HEK293T (cell line): ENCODE data around the gene MEST.
"Not testable (repeated sequence)": the region's sequence is repeated elsewhere in the genome, so short reads cannot be mapped to it uniquely, and the experiment has no call there.

ENCODE experiments used
- ELF4 ChIP-seq: fragments of 450-650 bp; IDR thresholded peaks from 2 replicates; pipeline ENCODE4 v1.6.1; 2017; ENCODE audit warnings: antibody characterized with exemption
- NFRKB ChIP-seq: fragments of 450-650 bp; IDR thresholded peaks from 2 replicates; pipeline ENCODE4 v1.6.1; 2016; ENCODE audit warnings: mild to moderate bottlenecking, moderate library complexity

DNA sequence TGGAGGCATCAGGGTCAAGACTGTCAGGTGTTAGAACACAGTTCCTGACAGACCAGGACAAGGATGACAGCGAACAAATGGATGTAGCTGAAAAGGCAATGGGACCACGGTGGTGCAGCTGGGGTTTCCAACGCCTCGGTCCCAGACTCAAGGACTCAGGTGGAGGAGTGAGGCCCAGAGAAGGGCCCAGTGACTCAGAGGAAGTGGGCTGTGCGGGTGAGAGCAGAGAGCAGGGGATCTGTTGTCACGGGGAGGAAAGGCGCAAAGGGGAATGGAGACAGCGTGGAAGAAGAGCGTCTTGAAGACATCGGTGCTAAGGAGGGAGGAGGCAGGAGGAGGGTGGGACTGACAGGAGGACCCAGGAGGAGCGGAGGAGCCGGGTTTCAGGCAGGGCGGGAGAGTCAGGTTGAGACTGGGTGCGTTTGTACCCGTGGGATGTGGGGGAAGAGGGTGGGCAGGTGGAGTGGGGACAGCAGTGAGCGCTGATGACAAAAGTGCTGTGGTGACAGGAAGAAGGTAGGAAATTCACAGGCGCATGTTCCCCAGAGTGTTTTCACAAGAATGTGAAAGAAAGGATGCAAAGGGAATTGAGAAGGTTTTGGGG is 36.0 kb downstream of the MEST start:
- TF ChIP-seq ELF4, NFRKB: not testable (repeated sequence)
